Esophagus muscularis mucosa (tissue), 4 donors: ENCODE data around the gene ARHGEF38. TPM values are rescaled to one million over a fixed set of nuclear protein-coding genes. Genes with fewer than 3 reads are reported as not detected.
A peak's percentile ranks its signal among the peaks of the same experiment; 100 is the strongest.

Source experiments
- DNase-seq: peaks from one replicate; pipeline ENCODE4 v3.0.0-alpha.2; 2017; ENCODE audit errors: extremely low spot score
- H3K27ac ChIP-seq, 4 donors: fragments of 200-600 bp; sonication (generic); replicated peaks in 1 of 4; 1 replicate in 3 of 4; 2 replicates in 1 of 4; pipeline ENCODE4 v1.5.1; 2016 to 2019; ENCODE audit warnings: mild to moderate bottlenecking in 1 of 4
- H3K27me3 ChIP-seq, 4 donors: fragments of 200-600 bp; sonication (generic); one replicate each; pipeline versions ENCODE4 v1.5.1 to v1.6.0; 2016 to 2019
- H3K36me3 ChIP-seq, 4 donors: fragments of 200-600 bp; sonication (generic); one replicate each; pipeline ENCODE4 v1.5.1; 2016 to 2019
- H3K4me1 ChIP-seq, 4 donors: fragments of 200-600 bp; sonication (generic); one replicate each; pipeline ENCODE4 v1.5.1; 2016 to 2019
- H3K4me3 ChIP-seq, 4 donors: fragments of 200-600 bp; sonication (generic); 1 replicate in 2 of 4; 2 replicates in 2 of 4; pipeline ENCODE4 v1.5.1; 2016 to 2019; ENCODE audit warnings: mild to moderate bottlenecking in 4 of 4, moderate library complexity in 1 of 4
- H3K9me3 ChIP-seq, 4 donors: fragments of 200-600 bp; sonication (generic); 1 replicate in 3 of 4; 2 replicates in 1 of 4; pipeline ENCODE4 v1.5.1; 2016 to 2019
- CTCF ChIP-seq, 3 experiments: fragments of 200-600 bp in 2 of 3; fragments of 450-650 bp in 1 of 3; sonication (generic) in 2 of 3; IDR thresholded peaks; one replicate each; pipeline ENCODE4 v1.5.1; 2017 to 2019; ENCODE audit warnings: antibody characterized with exemption in 3 of 3, mild to moderate bottlenecking in 2 of 3, moderate library complexity in 1 of 3
- EP300 ChIP-seq: sonication (generic); formaldehyde crosslinking; IDR thresholded peaks from one replicate; pipeline ENCODE4 v1.6.1; 2017; ENCODE audit warnings: antibody characterized with exemption
- POLR2A ChIP-seq: fragments of 450-650 bp; IDR thresholded peaks from one replicate; pipeline ENCODE4 v1.6.1; 2017; ENCODE audit warnings: antibody characterized with exemption, moderate library complexity, mild to moderate bottlenecking, low read depth
- POLR2AphosphoS5 ChIP-seq, 2 donors: sonication (generic); formaldehyde crosslinking; IDR thresholded peaks; one replicate each; pipeline ENCODE4 v1.6.1; 2017; ENCODE audit warnings: antibody characterized with exemption in 2 of 2
- WGBS: methylation state at CpG from one replicate; pipeline ENCODE4 v1.1.5; 2018; 5-methylcytosine and 5-hydroxymethylcytosine counted together
- intact Hi-C: fragments of 100-400 bp; cut with DNase I; formaldehyde crosslinking; loops from one replicate; pipeline ENCODE4 v1.15.1; 2023
- total RNA-seq, 4 donors: library from RNA; depleted of rRNA; stranded (reverse); fragments of >200 nt; gene quantifications; one replicate each; pipeline versions ENCODE4 v1.1.0 to v1.2.1, GENCODE V29; 2016

The ARHGEF38 gene
- total RNA-seq, 4 donors from 2014 or later, result 0.29 TPM; not detected in 3

- Histone ChIP-seq H3K27ac (no peak overlapping the region), H3K4me3 (no peak overlapping the region), H3K36me3 (peaks cover 10 to 48% (median 32%) of the 10 kb centered on the region in 4 donors), H3K27me3 (no peaks in the 10 kb centered on the region), H3K4me1 (no peaks in the 10 kb centered on the region), H3K9me3 (no peaks in the 10 kb centered on the region)
- intact Hi-C loops, result no loop called here
- DNase-seq, result no peak
- TF ChIP-seq POLR2A, result no peak
- TF ChIP-seq CTCF (IDR thresholded peaks at IDR 0.05), result no peak
- WGBS, result 87% methylated on average over 2 of the region's 2 CpGs
Measured at GRCh38 chr4:105698607-105699006, 146.2 kb downstream of the ARHGEF38 start.

GRCh38 chr4:105707782-105708180 lies 155.4 kb downstream of the ARHGEF38 start:
- Histone ChIP-seq H3K27me3 (no peaks in the 10 kb centered on the region), H3K4me1 (peaks cover 16 to 41% (median 31%) of the 10 kb centered on the region in 4 donors), H3K36me3 (peaks cover 0 to 6% (median 0%) of the 10 kb centered on the region in 4 donors), H3K9me3 (no peaks in the 10 kb centered on the region), H3K4me3 (peak overlapping the region; percentile 72 to 92 (median 78)), H3K27ac (peak overlapping the region; percentile 82 to 96 (median 86))
- DNase-seq, result no peak
- intact Hi-C loops, result loop anchor here (5.0 to 10.0 kb wide), 2 partner anchors 235 to 357 kb away; partner anchors contain the start of gene PPA2
- 28% methylated on average over 7 of the region's 7 CpGs for WGBS
- no peak for TF ChIP-seq CTCF (IDR thresholded peaks at IDR 0.05)
- no peak for TF ChIP-seq EP300
- TF ChIP-seq POLR2A, result no peak
- no peak for TF ChIP-seq POLR2AphosphoS5 (IDR thresholded peaks at IDR 0.05)

GRCh38 chr4:105708181-105709080 lies 156.0 kb downstream of the ARHGEF38 start, which contains the start of the genes GSTCD and INTS12:
GSTCD (plus strand) TSS chr4:105708784; CDS start chr4:105717614, 8,830 bp downstream.
INTS12 (minus strand) TSS chr4:105708689; CDS start chr4:105700005, 8,684 bp downstream.
- Histone ChIP-seq H3K4me1 (peaks cover 16 to 41% (median 31%) of the 10 kb centered on the region in 4 donors), H3K27ac (peak within 1 kb of the TSS; percentile 82 to 96 (median 86)), H3K9me3 (no peaks in the 10 kb centered on the region), H3K27me3 (no peaks in the 10 kb centered on the region), H3K4me3 (peak within 1 kb of the TSS; percentile 72 to 92 (median 78)), H3K36me3 (peaks cover 0 to 2% (median 0%) of the 10 kb centered on the region in 4 donors)
- TF ChIP-seq CTCF (IDR thresholded peaks at IDR 0.05), result peak in 1 of 3 experiments; percentile 20
- TF ChIP-seq POLR2AphosphoS5 (IDR thresholded peaks at IDR 0.05), result peak; percentile 87 to 92
- no peak for TF ChIP-seq EP300
- TF ChIP-seq POLR2A, result peak; percentile 58
- intact Hi-C loops, result loop anchor here (5.0 to 10.0 kb wide), 2 partner anchors 236 to 356 kb away; partner anchors contain the start of gene PPA2
- WGBS, result 0% methylated on average over 28 of the region's 63 CpGs
- peak; percentile 98 for DNase-seq

DNA sequence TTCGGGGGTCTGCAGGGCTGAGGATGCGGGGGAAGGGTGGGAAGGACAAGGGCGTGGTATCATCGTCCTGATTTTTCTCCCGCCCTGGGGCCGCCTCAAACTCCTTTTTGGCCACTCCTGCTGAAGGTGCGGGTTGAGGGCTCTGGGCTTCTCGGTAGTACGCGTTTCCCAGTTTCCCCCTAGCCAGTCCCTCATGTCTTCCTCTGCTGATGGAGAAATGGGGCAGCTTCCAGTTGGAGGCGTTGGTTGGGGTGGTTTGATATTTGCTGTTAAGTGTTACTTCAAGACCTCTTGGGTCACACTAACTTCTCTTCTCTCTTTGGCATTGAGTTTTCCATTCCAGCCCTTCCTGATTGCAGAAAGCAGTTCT lies 156.6 kb downstream of the ARHGEF38 start:
- Histone ChIP-seq H3K27me3 (no peaks in the 10 kb centered on the region), H3K9me3 (no peaks in the 10 kb centered on the region), H3K36me3 (no peaks in the 10 kb centered on the region), H3K27ac (peak overlapping the region; percentile 82 to 96 (median 86)), H3K4me3 (peak overlapping the region; percentile 72 to 92 (median 78)), H3K4me1 (peaks cover 16 to 41% (median 32%) of the 10 kb centered on the region in 4 donors)
- TF ChIP-seq EP300, result no peak
- no peak for TF ChIP-seq CTCF (IDR thresholded peaks at IDR 0.05)
- no peak for TF ChIP-seq POLR2A
- no peak for TF ChIP-seq POLR2AphosphoS5 (IDR thresholded peaks at IDR 0.05)
- WGBS, result 0% methylated on average over 7 of the region's 11 CpGs
- intact Hi-C loops, result loop anchor here (5.0 to 10.0 kb wide), 2 partner anchors 237 to 356 kb away; partner anchors contain the start of gene PPA2
- DNase-seq, result no peak
